Measurements from ENCODE around the gene UVSSA.
"Not testable (repeated sequence)": the region's sequence is repeated elsewhere in the genome, so short reads cannot be mapped to it uniquely, and the experiment has no call there.

UVSSA gene

GRCh38 chr4:1331591-1332353, 15.2 kb upstream of the UVSSA start:
- DNase-seq, result no peak

GRCh38 chr4:1332686-1333085, 14.3 kb upstream of the UVSSA start:
- DNase-seq, result no peak

- peak; percentile 24 to 47 for DNase-seq
Measured at GRCh38 chr4:1333256-1333655, 13.8 kb upstream of the UVSSA start.

- not testable (repeated sequence) for DNase-seq
Measured at GRCh38 chr4:1333851-1334578, 13.0 kb upstream of the UVSSA start.

GRCh38 chr4:1334579-1334895, 12.5 kb upstream of the UVSSA start:
- DNase-seq, result no peak

GRCh38 chr4:1335193-1335883, 11.7 kb upstream of the UVSSA start:
- peak in 1 of 2 donors; percentile 30 for DNase-seq

GRCh38 chr4:1336088-1336491, 10.9 kb upstream of the UVSSA start:
- peak; percentile 58 to 69 for DNase-seq

GRCh38 chr4:1337376-1337831, 9.6 kb upstream of the UVSSA start:
- DNase-seq, result no peak

DNA sequence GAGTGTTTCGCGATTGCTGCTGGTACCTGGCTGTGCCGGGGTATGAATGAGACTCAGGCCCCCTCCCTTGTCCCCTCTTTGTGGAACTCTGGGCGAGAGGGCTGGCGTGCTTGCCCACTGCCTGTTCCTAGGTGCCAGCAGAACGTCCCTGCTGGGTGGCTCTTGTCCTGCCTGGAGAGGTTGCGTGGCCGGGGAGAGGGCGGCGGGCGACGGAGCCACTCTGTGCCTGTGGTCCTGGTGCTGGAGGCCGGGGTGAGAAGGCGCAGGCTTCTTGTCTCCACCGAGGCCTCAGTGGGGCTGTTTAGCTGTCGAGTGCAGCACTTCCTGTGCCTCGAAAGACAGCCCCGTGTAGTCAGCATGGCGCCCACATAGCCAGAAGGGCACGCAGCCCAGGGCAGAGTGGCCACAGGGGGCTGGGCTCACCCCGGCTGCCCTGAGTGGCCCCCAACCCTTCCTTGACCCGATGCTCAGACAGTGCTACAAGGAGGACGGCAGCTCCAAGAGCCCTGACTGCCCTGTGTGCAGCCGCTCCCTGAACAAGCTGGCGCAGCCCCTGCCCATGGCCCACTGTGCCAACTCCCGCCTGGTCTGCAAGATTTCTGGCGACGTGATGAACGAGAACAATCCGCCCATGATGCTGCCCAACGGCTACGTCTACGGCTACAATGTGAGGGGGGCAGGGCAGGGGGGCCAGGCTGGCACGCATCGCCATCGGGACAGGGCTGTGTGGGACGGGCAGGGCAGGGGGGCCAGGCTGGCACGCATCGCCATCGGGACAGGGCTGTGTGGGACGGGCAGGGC, 8.9 kb upstream of the UVSSA start:
- no peak for DNase-seq

DNA sequence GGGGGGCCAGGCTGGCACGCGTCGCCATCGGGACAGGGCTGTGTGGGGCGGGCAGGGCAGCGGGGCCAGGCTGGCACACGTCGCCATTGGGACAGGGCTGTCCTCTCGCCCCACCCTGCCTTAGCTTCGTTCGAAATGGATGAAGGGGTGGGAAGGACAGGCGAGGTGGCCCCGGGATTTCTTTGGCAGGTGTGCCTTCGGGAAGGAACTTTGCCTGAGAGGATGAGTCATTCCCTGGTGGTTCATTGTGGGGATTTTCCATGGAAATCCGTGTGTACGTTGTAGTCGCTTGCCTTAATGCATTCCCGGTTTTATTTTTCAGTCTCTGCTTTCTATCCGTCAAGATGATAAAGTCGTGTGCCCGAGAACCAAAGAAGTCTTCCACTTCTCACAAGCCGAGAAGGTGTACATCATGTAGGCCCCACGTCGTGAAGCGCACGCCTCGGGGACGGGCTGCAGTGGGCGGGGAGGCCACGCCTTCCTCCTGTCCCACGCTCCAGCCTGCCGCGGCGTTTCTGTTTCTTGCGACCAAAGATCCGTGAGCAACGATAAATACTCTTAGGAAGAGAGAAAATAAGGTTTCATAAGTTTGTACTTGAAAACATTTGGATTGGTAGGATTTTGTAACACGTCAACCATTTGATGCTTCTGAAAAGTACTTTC, 8.1 kb upstream of the UVSSA start:
- DNase-seq, result no peak

GRCh38 chr4:1339489-1339888, 7.5 kb upstream of the UVSSA start:
- no peak for DNase-seq

DNA sequence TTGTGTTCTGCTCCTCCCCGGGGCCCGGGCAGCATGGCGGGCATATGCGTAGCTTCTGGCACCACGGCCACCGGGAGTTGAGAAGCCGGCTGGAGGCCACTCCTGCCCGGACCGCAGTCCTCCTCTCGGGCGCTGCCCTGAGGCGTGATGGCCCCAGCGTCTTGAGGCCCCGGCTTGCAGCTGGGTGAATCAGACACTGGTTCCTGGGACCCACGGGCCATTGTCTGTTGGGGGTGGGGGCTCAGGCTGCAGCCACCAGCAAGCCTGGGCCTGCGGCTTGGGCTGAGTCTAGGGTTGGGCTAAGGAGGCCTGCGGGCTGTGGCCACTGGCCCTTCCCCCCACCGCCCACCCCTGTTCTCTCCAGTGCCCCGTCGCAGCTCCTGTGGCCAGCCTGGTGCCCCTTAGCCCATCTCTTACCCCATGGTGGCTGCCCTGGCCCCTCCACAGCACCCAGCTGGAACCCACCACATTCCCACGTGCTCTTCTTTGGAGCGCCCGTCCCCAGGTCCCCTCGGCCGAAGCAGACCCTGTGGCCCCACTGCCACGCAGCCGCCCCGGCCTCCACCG, 6.7 kb upstream of the UVSSA start:
- DNase-seq, result no peak

GRCh38 chr4:1340861-1341260, 6.1 kb upstream of the UVSSA start:
- DNase-seq, result no peak

DNA sequence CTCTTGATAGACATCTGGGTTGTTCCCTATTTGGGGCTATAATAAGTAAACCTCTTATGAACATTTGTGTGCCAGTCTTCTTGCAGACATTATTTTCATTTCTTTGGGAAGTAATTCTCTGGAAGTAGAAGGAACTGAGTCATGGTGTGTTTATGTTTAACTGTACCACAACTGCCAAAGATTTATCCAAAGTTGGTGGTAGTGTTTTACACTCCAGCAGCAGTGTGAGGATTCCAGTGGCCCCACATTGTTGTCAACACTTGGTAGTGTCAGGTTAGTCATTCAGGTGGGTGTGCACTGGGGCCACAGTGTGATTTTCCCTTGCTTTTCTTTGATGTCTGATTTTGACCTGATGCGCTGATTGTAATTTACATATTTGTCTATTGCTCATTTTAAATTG, 5.0 kb upstream of the UVSSA start:
- DNase-seq, result no peak

GRCh38 chr4:1344696-1345095, 2.3 kb upstream of the UVSSA start:
- DNase-seq, result no peak

- DNase-seq, result peak in 1 of 2 donors; percentile 13
Measured at GRCh38 chr4:1345903-1346780, 866 bp upstream of the UVSSA start.

DNA sequence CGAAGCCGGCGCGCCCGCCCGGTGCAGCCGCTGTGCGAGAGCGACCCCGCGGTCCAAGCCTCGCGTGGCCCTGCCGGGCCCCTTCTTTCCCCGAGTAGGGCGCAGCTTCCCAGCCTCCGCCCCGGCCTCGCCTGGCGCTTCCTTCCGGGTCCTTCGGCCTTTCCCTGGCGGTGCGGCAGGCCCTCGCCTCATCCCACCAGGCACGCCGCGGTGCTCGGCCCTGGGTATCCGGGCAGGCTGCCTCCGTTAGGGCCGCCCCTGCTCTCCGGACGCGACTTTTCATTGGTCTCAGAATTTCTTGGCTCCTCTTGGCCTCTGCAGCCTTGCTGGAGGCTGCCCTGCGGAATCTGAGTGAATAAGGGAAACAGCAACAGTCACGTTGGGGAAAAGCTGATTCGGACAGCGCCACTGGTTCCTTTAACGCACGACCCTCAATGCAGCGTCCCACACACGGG, 429 bp downstream of the UVSSA start:
- DNase-seq, result peak; percentile 71 to 76

DNA sequence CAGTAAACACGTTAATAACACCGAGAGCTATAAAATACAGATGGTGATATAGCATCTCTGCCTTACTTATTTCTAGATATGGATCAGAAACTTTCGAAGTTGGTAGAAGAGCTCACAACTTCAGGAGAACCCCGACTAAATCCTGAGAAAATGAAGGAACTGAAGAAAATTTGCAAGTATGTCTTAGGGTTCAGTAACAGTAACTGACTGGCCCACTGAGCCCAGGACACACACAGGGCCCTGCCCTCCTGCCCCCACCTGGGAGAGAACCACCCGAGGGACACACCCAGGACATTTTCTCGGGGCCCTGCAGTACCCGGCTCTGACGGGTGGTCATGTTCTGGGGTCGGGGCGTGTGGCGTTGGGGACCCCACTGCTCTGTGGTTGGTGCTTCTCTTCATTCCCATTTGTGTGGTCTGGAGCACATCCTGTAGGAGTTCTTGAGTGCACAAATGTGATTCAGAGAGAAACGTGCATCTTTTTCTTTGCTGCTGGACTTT, 1.1 kb downstream of the UVSSA start:
- no peak for DNase-seq

DNA sequence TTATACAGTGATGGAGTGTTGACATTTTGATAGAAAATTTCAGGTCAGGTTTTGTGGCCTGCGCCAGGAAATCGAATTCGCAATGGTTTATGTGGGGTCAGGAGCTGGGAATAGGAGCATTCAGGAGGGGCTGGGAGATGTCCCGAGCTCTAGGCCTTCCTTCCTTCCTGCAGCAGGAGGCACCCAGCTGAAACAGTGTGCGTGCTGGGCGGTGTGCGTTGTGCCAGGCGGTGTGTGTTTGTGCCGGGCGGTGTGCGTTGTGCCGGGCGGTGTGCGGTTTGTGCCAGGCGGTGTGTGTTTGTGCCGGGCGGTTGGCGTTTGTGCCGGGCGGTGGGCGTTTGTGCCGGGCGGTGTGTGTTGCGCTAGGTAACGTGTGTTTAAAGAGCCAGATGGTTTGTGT, 1.7 kb downstream of the UVSSA start:
- DNase-seq, result no peak

DNA sequence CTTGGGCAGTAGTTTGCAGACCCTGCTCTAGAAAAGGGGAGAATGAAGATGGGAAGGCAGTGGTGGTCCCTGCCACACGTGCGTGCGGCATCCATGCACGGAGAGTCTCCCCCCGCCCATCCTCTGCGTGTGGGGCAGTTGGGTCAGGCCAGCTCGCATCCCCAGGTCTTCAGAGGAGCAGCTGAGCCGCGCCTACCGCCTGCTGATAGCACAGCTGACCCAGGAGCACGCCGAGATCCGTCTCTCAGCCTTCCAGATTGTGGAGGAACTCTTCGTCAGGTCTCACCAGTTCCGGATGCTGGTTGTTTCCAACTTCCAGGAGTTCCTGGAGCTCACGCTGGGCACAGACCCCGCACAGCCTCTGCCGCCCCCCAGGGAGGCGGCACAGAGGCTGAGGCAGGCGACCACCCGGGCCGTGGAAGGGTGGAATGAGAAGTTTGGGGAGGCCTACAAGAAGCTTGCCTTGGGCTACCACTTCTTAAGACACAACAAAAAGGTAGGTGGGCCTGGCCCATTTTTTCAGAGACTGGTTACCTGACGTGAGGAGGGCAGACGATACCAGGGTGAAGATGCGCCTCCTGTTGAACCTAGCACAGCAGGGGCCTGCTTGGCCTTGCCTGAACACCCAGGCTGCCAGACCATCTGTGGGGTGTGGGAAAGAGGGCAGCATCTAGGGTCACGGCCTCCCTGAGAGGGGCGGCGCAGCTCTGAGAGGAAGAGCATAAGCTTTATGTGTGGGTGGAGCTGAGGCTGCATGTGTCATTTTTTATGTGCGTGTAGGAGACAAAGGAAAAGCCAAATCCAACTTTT, 2.6 kb downstream of the UVSSA start:
- peak in 1 of 2 donors; percentile 37 for DNase-seq
